Activated CD4-positive, alpha-beta T cell treated with anti-CD3 and anti-CD28 coated beads, Interleukin-2, amount 50 U/mL, for 1 hour (primary cell): ENCODE results near the gene SP110.
A peak's percentile ranks its signal among the peaks of the same experiment; 100 is the strongest.

Source experiments
- DNase-seq: peaks from one replicate; pipeline ENCODE4 v3.0.0-alpha.2; 2020

SP110 gene

DNA sequence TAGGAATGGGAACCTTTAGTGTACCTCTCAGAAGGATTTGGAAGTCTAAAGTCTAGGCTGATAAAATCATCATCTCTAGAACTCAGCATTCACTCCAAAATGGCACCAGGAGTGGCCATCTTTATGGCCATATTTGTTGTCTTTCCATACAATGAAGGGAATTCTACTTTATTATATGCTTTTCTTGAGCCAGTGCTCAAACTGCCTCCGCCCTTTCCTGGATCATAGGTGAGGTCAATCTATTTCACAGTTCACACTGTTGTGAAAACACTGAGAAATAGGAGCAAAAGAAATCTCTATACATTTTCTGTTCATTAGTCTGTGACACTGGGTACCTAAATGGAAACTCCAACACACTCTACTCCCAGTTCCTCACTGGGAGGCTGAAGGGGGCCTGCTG is 55.6 kb downstream of the SP110 start:
- no peak for DNase-seq

- no peak for DNase-seq
Observed at GRCh38 chr2:230162981-230163380, 56.8 kb downstream of the SP110 start.

- no peak for DNase-seq
Observed at GRCh38 chr2:230161184-230161583, 58.6 kb downstream of the SP110 start.

- peak; percentile 43 for DNase-seq
Observed at GRCh38 chr2:230160112-230160660, 59.6 kb downstream of the SP110 start.

- DNase-seq, result no peak
Observed at GRCh38 chr2:230158468-230158867, 61.3 kb downstream of the SP110 start.

DNA sequence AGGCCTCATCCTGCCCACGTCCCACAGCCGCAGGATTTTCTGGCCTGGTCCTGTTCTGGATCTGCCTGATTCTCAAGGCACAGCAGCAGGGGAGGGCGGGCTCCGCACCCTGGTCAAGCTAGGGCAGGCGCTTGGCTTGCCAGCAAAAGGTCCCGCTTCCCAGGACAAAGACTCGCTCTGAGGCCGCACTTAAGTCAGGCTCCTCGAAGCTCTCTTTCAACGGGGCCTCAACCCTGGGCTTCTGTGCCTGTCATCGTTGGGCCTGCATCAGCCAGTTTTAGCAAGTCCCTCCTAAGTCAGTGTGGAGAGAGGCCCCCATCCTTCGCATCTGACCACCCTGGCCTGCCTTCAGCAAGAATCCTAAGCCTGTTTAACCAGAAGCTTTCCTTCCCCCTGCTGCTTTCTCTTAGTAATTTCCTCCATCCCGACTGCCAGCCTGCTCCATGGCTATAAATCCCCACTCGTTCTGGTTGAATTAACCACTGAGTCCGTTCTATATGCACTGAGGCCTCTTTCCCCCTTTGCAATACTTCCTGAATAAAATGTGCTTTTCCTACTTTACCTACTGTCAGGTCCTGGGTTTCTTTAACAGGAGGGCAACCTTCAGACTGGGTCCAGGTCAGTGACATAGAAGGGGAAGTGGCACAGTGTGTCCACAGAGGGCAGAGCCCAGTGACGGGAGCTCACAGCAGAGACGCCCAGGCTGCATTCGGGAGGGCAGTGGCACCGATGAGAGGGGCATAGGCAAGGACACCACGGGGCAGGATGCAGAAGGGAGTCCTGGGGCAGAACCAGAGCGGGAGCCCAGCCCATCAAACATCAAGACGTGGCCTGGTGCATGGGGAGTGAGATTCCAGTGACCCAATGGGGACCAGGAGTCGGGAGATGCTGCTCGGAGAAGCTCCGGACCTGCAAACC is 62.7 kb downstream of the SP110 start:
- DNase-seq, result no peak

DNA sequence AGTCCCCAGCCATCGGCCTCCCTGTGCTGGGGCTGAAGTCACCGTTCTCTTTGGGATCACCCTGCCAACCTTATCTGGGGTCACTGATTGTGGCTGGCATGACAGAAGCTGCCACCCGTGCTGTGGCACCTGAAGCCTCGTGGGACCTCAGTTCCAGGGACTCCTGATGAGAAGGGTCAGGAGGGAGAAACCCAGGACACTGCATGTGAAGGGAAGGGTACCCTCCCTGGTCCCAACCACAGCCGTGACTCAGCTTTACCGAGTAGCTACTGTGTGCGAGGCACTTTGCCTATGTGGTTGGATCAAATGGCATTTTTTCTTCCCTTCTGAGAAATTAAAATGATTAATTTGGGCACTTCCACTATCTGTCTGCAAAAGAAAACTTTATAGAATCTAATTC is 64.4 kb downstream of the SP110 start:
- DNase-seq, result no peak

DNA sequence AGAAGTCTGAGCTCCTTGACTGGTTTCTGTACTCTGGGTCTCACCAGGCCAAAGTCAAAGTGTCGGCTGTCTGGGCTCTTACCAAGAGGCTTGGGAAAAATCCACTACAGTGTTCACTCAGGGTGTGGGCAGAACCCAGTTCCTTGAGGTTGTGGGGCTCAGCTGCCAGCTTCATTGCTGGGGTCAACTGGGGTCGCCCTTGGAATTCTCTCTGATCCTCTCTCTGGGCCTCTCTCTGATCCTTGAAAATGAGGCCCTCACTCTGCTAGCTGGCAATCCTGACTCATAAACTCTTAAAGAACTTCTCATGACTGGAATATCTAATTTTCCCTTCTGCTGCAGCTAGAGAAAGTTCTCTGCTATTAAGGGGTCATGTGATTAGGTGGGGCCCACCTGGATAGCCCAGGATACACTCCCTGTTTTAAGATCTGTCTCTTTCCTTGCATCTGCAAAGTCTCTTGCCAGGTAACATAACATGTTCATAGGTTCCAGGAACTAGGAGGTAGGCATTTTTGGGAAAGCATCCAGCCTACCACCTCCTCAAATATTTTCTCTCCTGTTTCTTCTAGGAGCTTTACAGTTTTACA is 66.3 kb downstream of the SP110 start:
- DNase-seq, result no peak

GRCh38 chr2:230152334-230152733 is 67.5 kb downstream of the SP110 start:
- no peak for DNase-seq

DNA sequence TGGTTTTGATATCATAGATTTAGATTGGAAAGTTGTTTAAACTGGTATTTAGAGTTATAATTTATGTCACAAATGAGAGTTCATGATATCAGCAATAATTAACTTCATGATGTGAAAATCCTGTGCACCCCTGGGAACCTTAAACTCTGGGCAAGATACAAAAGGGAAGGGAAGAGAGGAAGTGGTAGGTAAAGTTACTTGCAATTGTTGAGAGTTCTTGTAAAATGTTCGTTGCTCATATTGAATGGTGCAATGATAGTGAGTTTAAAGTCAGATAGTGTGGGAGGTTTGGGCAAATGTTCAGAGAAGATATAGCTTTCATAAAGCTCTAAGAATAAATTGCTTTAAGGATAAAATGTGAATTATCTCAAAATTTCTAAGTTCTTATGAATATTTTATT is 75.4 kb downstream of the SP110 start:
- DNase-seq, result no peak

DNA sequence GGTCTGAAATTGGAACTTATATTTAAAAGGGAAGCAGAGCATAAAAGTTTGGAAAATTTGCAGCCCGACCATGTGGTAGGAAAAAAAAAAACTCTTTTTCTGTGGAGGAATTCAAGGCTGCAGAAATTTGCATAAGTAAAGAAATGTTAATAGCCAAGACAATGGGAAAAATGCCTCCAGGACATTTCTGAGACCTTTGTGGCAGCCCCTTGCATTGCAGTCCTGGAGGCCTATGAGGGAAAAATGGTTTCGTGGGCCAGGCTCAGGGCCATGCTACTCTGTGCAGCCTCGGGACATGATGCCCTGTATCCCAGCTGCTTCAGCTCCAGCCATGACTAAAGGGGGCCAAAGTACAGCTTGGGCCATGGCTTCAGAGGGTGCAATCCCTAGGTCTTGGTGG is 79.1 kb downstream of the SP110 start:
- no peak for DNase-seq

DNA sequence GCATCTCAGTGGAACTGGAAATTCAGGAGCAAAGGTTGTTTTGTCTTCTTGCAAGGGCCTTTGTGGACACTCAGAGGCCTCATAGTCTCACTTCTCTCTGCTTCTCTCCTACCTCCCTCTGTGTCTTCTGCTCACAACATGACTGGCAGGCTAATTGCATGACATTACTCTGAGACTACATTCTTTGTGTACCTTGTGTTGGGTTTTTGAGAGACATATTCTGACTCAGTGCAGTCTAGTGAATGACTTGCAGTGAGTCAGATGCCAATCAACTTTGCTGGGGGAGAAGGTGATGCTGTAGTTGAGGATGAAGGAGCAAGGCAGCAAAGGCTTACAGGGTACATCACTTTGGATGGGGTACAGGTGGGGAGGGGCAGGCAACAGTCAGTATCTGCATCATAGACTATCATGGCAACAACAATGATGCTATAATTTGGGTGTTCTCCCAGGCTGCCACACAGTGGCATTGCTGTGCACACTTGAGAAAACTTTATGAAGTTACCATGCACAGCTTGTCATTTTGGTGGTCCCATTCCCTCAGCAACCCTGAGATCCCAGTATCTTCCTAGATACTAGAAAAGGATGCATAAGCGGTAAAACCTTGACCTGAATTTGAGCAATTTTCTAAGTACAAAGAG is 81.8 kb downstream of the SP110 start:
- DNase-seq, result no peak

GRCh38 chr2:230135130-230135525 is 84.7 kb downstream of the SP110 start:
- DNase-seq, result no peak

DNA sequence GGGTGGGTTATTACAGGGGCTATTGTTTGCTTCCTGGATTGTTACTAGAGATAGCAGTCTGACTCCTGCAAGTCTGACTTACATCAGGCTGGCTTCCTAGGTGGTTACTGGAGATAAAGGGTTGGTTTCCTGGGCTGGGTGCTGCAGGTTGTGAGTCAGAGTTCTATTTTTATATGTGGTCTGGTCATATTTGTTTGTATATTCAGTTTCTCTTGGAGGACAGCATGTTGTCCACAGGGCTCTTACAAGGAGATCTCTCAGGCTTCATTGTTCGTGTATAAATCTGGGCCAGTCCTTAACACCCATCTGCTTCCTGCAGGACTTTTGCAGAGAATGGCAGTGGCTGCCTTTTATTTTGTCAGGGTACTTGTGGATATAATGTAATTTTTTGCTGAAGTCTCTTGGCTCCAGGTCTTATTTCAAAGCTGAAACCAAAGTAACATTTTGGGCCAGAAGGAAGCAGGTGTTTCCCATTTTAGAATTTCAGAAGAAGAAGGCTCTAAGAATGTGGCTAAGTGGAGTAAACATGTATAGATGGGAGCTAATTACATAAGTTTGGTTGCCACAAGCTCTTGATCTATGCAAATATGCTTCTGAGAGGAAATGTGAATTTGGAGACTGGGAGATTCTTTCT is 85.2 kb downstream of the SP110 start:
- no peak for DNase-seq

DNA sequence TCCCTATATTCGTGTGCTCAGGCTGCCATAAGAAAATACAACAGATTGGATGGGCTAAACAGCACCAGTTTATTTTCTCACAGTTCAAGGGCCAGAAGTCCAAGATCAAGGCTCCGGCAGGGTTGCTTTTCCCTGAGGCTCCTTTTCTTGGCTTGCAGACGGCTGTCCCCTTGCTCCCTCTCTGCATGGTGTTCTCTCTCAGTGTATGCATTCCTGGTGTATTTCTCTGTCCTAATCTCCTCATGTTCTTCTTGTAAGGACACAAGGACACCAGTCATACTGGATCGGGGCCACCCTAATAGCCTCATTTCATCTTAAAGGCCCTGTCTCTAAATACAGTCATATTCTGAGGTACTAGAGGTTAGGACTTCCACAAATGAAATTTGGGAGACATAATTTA is 88.4 kb downstream of the SP110 start:
- no peak for DNase-seq

- DNase-seq, result no peak
Observed at GRCh38 chr2:230130668-230131364, 89.0 kb downstream of the SP110 start.

- no peak for DNase-seq
Observed at GRCh38 chr2:230129343-230129742, 90.4 kb downstream of the SP110 start.

DNA sequence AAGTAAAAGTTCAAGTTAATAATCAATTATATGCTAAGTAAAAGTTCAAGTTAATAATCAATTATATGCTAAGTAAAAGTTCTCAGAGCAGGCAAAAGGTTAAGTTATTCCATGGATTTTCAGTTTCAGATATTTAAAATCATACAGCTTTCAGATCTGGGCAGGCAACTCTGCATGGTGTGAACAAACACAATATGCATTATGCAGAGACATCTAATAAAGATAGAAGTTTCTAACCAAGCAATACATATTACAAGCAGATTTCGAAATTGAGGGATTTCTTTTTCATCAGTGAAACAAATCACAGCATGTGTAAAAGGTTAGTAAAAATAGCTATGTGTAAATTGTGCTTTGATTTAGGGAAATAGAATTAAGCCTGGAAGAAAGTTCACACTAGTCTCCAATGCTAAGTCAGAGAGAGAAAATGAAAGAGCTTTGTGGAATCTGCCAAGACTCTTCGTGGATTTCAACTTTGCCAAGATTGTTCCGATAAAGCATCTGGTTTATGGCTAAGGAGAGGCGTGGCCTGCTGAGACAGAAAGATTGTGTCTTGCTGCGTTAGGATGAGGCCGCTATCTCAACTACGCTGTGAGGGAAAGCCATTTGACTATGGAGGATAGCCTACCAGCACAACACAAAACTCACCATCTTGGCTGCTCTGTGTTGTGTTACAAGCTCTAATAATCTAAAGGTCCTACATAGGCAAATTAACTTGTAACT is 91.0 kb downstream of the SP110 start:
- no peak for DNase-seq

DNA sequence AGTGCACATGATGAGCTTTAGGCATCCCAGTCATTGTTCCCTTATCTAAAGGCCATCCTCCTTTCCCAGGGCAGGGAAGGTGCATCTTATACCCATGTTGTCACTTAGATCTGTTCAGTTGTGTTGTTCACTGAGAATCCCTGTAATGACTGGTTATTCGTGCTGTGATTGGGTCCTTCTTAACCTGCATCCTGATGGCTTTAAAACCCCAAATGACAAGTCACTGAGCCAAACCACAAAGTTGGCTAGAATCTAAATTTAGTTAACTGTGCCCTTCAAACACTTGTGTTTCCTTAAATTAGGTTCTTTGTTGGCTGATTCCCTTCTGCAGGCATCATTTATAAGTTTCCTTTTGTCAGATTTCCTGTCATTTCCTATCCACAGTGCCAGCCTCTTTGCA is 92.6 kb downstream of the SP110 start:
- no peak for DNase-seq

GRCh38 chr2:230124757-230125431 is 94.9 kb downstream of the SP110 start:
- no peak for DNase-seq

GRCh38 chr2:230124235-230124634 is 95.5 kb downstream of the SP110 start:
- DNase-seq, result no peak
